Measurements from ENCODE around the gene GOLGA5.
"Not testable (repeated sequence)": the region's sequence is repeated elsewhere in the genome, so short reads cannot be mapped to it uniquely, and the experiment has no call there.

DNA sequence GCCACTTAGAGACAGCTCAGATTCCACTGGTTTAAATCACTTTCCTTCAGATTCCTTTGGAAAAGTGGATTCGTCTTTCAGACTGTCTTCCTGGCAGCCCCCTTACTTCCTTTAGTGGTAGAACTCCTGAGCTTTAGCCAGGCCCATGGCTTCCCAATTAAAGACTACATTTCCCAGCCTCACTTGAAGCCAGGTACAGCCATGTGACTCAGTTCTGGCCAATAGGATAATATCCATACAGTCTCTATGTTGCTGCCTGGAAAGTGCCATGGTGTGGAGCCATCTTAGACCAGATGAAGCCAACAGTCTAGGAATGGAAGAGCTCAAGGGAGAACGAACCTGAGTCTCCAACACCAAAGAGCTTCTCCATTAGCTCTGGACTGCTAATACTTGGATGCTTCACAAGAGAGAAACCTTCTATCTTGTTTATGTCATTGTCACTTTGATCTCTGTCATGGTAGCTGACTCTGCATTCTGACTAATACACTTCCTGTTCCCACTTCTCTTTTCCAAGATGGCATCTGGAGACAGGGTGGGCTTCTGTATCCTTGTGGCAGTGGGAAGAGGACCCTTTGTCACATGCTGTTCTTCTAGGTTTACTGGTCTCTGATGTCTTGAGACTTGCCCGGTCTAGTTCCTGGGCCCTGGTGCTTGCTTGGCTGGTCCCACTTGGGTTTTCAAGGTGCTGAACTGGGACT is 15.1 kb upstream of the GOLGA5 start:
- not testable (repeated sequence) for TF ChIP-seq POLR2A (IDR thresholded peaks at IDR 0.05)
- TF ChIP-seq, protein P1, sequence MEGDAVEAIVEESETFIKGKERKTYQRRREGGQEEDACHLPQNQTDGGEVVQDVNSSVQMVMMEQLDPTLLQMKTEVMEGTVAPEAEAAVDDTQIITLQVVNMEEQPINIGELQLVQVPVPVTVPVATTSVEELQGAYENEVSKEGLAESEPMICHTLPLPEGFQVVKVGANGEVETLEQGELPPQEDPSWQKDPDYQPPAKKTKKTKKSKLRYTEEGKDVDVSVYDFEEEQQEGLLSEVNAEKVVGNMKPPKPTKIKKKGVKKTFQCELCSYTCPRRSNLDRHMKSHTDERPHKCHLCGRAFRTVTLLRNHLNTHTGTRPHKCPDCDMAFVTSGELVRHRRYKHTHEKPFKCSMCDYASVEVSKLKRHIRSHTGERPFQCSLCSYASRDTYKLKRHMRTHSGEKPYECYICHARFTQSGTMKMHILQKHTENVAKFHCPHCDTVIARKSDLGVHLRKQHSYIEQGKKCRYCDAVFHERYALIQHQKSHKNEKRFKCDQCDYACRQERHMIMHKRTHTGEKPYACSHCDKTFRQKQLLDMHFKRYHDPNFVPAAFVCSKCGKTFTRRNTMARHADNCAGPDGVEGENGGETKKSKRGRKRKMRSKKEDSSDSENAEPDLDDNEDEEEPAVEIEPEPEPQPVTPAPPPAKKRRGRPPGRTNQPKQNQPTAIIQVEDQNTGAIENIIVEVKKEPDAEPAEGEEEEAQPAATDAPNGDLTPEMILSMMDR (IDR thresholded peaks at IDR 0.05): not testable (repeated sequence)

Data from right lobe of liver (tissue), 4 donors.